H1 (cell line): ENCODE results near the gene AGAP1. TPM values are rescaled to one million over a fixed set of nuclear protein-coding genes. Genes with fewer than 3 reads are reported as not detected.
A peak's percentile ranks its signal among the peaks of the same experiment; 100 is the strongest.

Experiments used
- CTCF ChIA-PET: fragments of 300-600 bp; sonication (Branson Sonifier 250); formaldehyde crosslinking; loops from one replicate; lab custom pipeline; 2021; ENCODE audit not compliant: partially characterized antibody; lab: Charles Lee
- POLR2A ChIA-PET: fragments of 300-600 bp; sonication (Branson Sonifier 250); formaldehyde crosslinking; loops from one replicate; lab custom pipeline; 2021; ENCODE audit warnings: inconsistent platforms; ENCODE audit not compliant: partially characterized antibody; lab: Charles Lee
- DNase-seq, 2 experiments: peaks; one replicate each; pipeline versions ENCODE4 v3.0.0 to v3.0.0-alpha.2; 2010 to 2022; ENCODE audit warnings: low spot score in 2 of 2, low read depth in 1 of 2, mixed read lengths in 1 of 2
- FAIRE-seq: peaks from 2 replicates; lab custom pipeline; 2011; peaks lifted over from hg19 to GRCh38; lab: Jason Lieb, UNC
- H2AFZ ChIP-seq: 2 replicates; pipeline ENCODE4 v1.8.1; 2012; ENCODE audit warnings: low read length, inconsistent platforms
- H2AK5ac ChIP-seq: 2 replicates; pipeline ENCODE4 v1.6.1; 2013; ENCODE audit warnings: low read depth, low read length
- H2BK120ac ChIP-seq: replicated peaks from 2 replicates; pipeline ENCODE3; 2013; ENCODE audit warnings: low read depth, low read length, inconsistent platforms
- H2BK12ac ChIP-seq: 2 replicates; pipeline ENCODE4 v1.6.1; 2013; ENCODE audit warnings: low read depth, low read length
- H2BK15ac ChIP-seq: 2 replicates; pipeline ENCODE4 v1.6.1; 2013; ENCODE audit warnings: low read length
- H2BK20ac ChIP-seq: 2 replicates; pipeline ENCODE4 v1.6.1; 2013; ENCODE audit warnings: low read length
- H2BK5ac ChIP-seq: 2 replicates; pipeline ENCODE4 v1.6.1; 2013; ENCODE audit warnings: low read depth, low read length
- H3K14ac ChIP-seq: 2 replicates; pipeline ENCODE4 v1.6.1; 2013; ENCODE audit warnings: inconsistent platforms; ENCODE audit not compliant: insufficient read length
- H3K18ac ChIP-seq: 2 replicates; pipeline ENCODE4 v1.6.1; 2013; ENCODE audit warnings: low read length; ENCODE audit errors: extremely low read depth
- H3K23ac ChIP-seq: 2 replicates; pipeline ENCODE4 v1.6.1; 2013; ENCODE audit warnings: inconsistent platforms; ENCODE audit not compliant: insufficient read length
- H3K23me2 ChIP-seq: 2 replicates; pipeline ENCODE4 v1.6.1; 2013; ENCODE audit warnings: low read depth, low read length
- H3K27ac ChIP-seq: 2 replicates; pipeline ENCODE4 v1.6.1; 2011; ENCODE audit warnings: low read depth, low read length, inconsistent platforms
- H3K27me3 ChIP-seq, 4 experiments: replicated peaks in 1 of 4; 1 replicate in 1 of 4; 2 replicates in 3 of 4; pipeline versions ENCODE4 v1.6.1 to v1.8.1; 2011 to 2013; ENCODE audit warnings: low read length in 3 of 4, mild to moderate bottlenecking in 3 of 4, inconsistent platforms in 2 of 4, mixed read lengths in 2 of 4, moderate library complexity in 1 of 4; ENCODE audit not compliant: control insufficient read depth in 3 of 4, insufficient read depth in 3 of 4; ENCODE audit errors: extremely low read depth in 1 of 4
- H3K36me3 ChIP-seq, 4 experiments: 2 replicates each; pipeline versions ENCODE4 v1.6.1 to v1.8.1; 2011 to 2013; ENCODE audit warnings: mild to moderate bottlenecking in 4 of 4, low read length in 3 of 4, moderate library complexity in 2 of 4, control low read depth in 1 of 4, inconsistent platforms in 1 of 4; ENCODE audit not compliant: insufficient read depth in 4 of 4, control insufficient read depth in 2 of 4
- H3K4ac ChIP-seq: replicated peaks from 2 replicates; pipeline ENCODE3; 2013; ENCODE audit warnings: low read length, low read depth, mixed read lengths, inconsistent platforms; ENCODE audit not compliant: insufficient read length
- H3K4me1 ChIP-seq, 4 experiments: replicated peaks in 1 of 4; 1 replicate in 1 of 4; 2 replicates in 3 of 4; pipeline versions ENCODE4 v1.6.1 to v1.8.1; 2011 to 2013; ENCODE audit warnings: low read length in 3 of 4, inconsistent platforms in 2 of 4, mixed read lengths in 1 of 4; ENCODE audit not compliant: insufficient read depth in 4 of 4, control insufficient read depth in 3 of 4
- H3K4me2 ChIP-seq, 2 experiments: 2 replicates each; pipeline versions ENCODE4 v1.6.1 to v1.8.1; 2011 to 2013; ENCODE audit warnings: low read depth in 2 of 2, low read length in 2 of 2, control low read depth in 1 of 2, inconsistent platforms in 1 of 2, mild to moderate bottlenecking in 1 of 2; ENCODE audit not compliant: insufficient read depth in 1 of 2
- H3K4me3 ChIP-seq, 4 experiments: fragments of 200-600, 300-600 bp in 1 of 4; sonication (generic), shearing (Covaris generic), sonication (Bioruptor Twin) in 1 of 4; 2 replicates each; pipeline versions ENCODE4 v1.5.1 to v1.8.1; 2011 to 2016; ENCODE audit warnings: low read length in 4 of 4, low read depth in 3 of 4, control low read depth in 2 of 4, inconsistent platforms in 2 of 4, mild to moderate bottlenecking in 2 of 4, mixed read lengths in 1 of 4, moderate library complexity in 1 of 4; ENCODE audit not compliant: insufficient read depth in 2 of 4; ENCODE audit errors: extremely low read depth in 1 of 4
- H3K56ac ChIP-seq: replicated peaks from 2 replicates; pipeline ENCODE3; 2013; ENCODE audit warnings: low read depth, mild to moderate bottlenecking, mixed read lengths, low read length, inconsistent platforms; ENCODE audit not compliant: insufficient read length
- H3K79me1 ChIP-seq: 2 replicates; pipeline ENCODE4 v1.6.1; 2013; ENCODE audit warnings: low read depth, low read length, control low read depth
- H3K79me2 ChIP-seq, 2 experiments: 2 replicates each; pipeline versions ENCODE4 v1.6.1 to v1.8.1; 2012 to 2013; ENCODE audit warnings: low read length in 2 of 2, mild to moderate bottlenecking in 2 of 2, inconsistent platforms in 1 of 2; ENCODE audit not compliant: insufficient read depth in 2 of 2, control insufficient read depth in 1 of 2
- H3K9ac ChIP-seq, 4 experiments: replicated peaks in 1 of 4; 1 replicate in 1 of 4; 2 replicates in 3 of 4; pipeline versions ENCODE4 v1.6.1 to v1.8.1; 2011 to 2013; ENCODE audit warnings: low read depth in 3 of 4, low read length in 3 of 4, control low read depth in 2 of 4, mild to moderate bottlenecking in 2 of 4, moderate library complexity in 2 of 4, inconsistent platforms in 1 of 4; ENCODE audit errors: extremely low read depth in 1 of 4
- H3K9me3 ChIP-seq, 2 experiments: 2 replicates each; pipeline versions ENCODE4 v1.6.1 to v1.8.1; 2012 to 2013; ENCODE audit warnings: mild to moderate bottlenecking in 2 of 2, moderate library complexity in 2 of 2, control low read depth in 1 of 2, inconsistent platforms in 1 of 2, low read depth in 1 of 2, low read length in 1 of 2, mixed read lengths in 1 of 2; ENCODE audit not compliant: insufficient read depth in 2 of 2
- H4K20me1 ChIP-seq, 2 experiments: replicated peaks in 1 of 2; 2 replicates each; pipeline versions ENCODE3 to v1.8.1; 2011 to 2013; ENCODE audit warnings: inconsistent platforms in 2 of 2, low read length in 2 of 2, mild to moderate bottlenecking in 1 of 2; ENCODE audit not compliant: insufficient read depth in 2 of 2, control insufficient read depth in 1 of 2
- H4K5ac ChIP-seq: 2 replicates; pipeline ENCODE4 v1.6.1; 2013; ENCODE audit warnings: low read length, low read depth, mixed read lengths, inconsistent platforms; ENCODE audit not compliant: insufficient read length
- H4K8ac ChIP-seq: 2 replicates; pipeline ENCODE4 v1.8.0; 2013; ENCODE audit warnings: mild to moderate bottlenecking, moderate library complexity, low read length, inconsistent platforms; ENCODE audit not compliant: insufficient read depth; ENCODE audit errors: extremely low read depth
- H4K91ac ChIP-seq: replicated peaks from 2 replicates; pipeline ENCODE3; 2013; ENCODE audit warnings: low read length, mixed read lengths, inconsistent platforms; ENCODE audit not compliant: insufficient read length
- CBX5 ChIP-seq: fragments of 300-800, 300-1000 bp; sonication (generic); IDR thresholded peaks from 2 replicates; pipeline ENCODE4 v1.7.1; 2016; ENCODE audit warnings: antibody characterized with exemption, low read length, low read depth
- KDM5A ChIP-seq: fragments of 200-600 bp; IDR thresholded peaks from 2 replicates; pipeline ENCODE4 v1.7.1; 2012; ENCODE audit warnings: mild to moderate bottlenecking, low read length, inconsistent platforms, mixed read lengths
- RAD21 ChIP-seq, 2 experiments: IDR thresholded peaks in 1 of 2; conservative IDR thresholded peaks in 1 of 2; 2 replicates each; pipeline ENCODE4 v1.6.1; 2011; ENCODE audit warnings: low read depth in 2 of 2, low read length in 2 of 2, improper control_type of control experiment in 1 of 2, inconsistent platforms in 1 of 2, mild to moderate bottlenecking in 1 of 2, moderate library complexity in 1 of 2
- SP2 ChIP-seq: IDR thresholded peaks from 2 replicates; pipeline ENCODE4 v1.6.1; 2012; ENCODE audit warnings: mild to moderate bottlenecking, low read length, inconsistent platforms
- WGBS, 2 experiments: shearing (Covaris generic) in 1 of 2; methylation state at CpG; one replicate each; pipeline versions ENCODE4 v1.1.6 to v1.1.7; 2013 to 2015; ENCODE audit warnings: low lambda C conversion rate in 2 of 2, mixed read lengths in 2 of 2, inconsistent platforms in 1 of 2, low coverage in 1 of 2, missing lambda C conversion rate in 1 of 2; ENCODE audit not compliant: insufficient replicate concordance in 2 of 2, insufficient coverage in 1 of 2, insufficient read length in 1 of 2; ENCODE audit errors: extremely low coverage in 1 of 2, missing lambda C conversion rate in 1 of 2; 5-methylcytosine and 5-hydroxymethylcytosine counted together
- polyA plus RNA-seq, 7 experiments: library from polyadenylated mRNA; depleted of rRNA in 3 of 7; stranded (reverse) in 5 of 7; unstranded in 2 of 7; fragments of >200 nt in 5 of 7; fragments of 200-250 nt in 2 of 7; gene quantifications; 1 replicate in 5 of 7; 2 replicates in 1 of 7; 4 replicates in 1 of 7; pipeline versions ENCODE4 v1.2.1 to v1.2.3, GENCODE V29; 2011 to 2013; ENCODE audit warnings: missing spikeins in 2 of 7, mixed read lengths in 2 of 7
- total RNA-seq: library from RNA; stranded (reverse); fragmentation: NEBNext Ultra II Directional; extraction: Animal tissue kit (Norgen Biotek cat#: 25700); gene quantifications from 2 replicates; pipeline ENCODE4 v1.2.1, GENCODE V29; 2021

The AGAP1 gene
- total and polyA plus RNA-seq, 2 of the 8 experiments (the other 6 are each of a cell fraction or from before 2014, with no cell fraction given), result 18.1 to 39.4 TPM

- Histone ChIP-seq H4K20me1 (peaks cover 0 to 4% of the 10 kb centered on the region in 2 experiments), H4K5ac (no peak overlapping the region), H2AK5ac (no peak overlapping the region), H3K23ac (no peak overlapping the region), H3K79me1 (peaks cover 14% of the 10 kb centered on the region), H3K27me3 (no peaks in the 10 kb centered on the region), H3K56ac (no peak overlapping the region), H3K79me2 (peaks cover 4 to 65% of the 10 kb centered on the region in 2 experiments; a peak in 3 of 4 replicates), H3K36me3 (no peaks in the 10 kb centered on the region), H4K8ac (no peak overlapping the region; the same call in 1 of the 2 replicates), H3K23me2 (no peaks in the 10 kb centered on the region), H3K4me1 (peaks cover 0 to 29% (median 13%) of the 10 kb centered on the region in 4 experiments; a peak in 6 of 7 replicates), H3K4me2 (no peak overlapping the region), H4K91ac (no peak overlapping the region), H2AFZ (no peak overlapping the region), H3K27ac (no peak overlapping the region), H3K9ac (no peak overlapping the region), H3K4ac (no peak overlapping the region), H2BK15ac (no peak overlapping the region), H2BK20ac (no peak overlapping the region), H3K18ac (no peak overlapping the region), H3K14ac (no peak overlapping the region), H2BK12ac (no peak overlapping the region), H3K9me3 (no peaks in the 10 kb centered on the region; a peak in 2 of 4 replicates), H2BK120ac (no peak overlapping the region), H3K4me3 (no peak overlapping the region), H2BK5ac (no peak overlapping the region)
- ChIA-PET CTCF (interaction anchor here (0.6 to 7.2 kb wide), 5 partner anchors 10 to 1494 kb away, joined by 3 to 49 read pairs (median 5); no protein-coding TSS in a partner anchor), POLR2A (no interaction called here)
- FAIRE-seq, result no peak
- 77% methylated on average over 7 of the region's 7 CpGs; no CpG with 5 or more reads in 1 of the 2 experiments for WGBS, 2 experiments
- DNase-seq, result no peak
- TF ChIP-seq KDM5A (no peak), RAD21 (IDR thresholded peaks at IDR 0.05 in 1 of 2, conservative IDR thresholded peaks at IDR 0.05 in 1 of 2; ENCODE audit: low read depth in 2 of 2, low read length in 2 of 2) (0 out of 4 replicates have a peak, but pooled peaks of 1 of the 2 experiments have one; percentile 2), CBX5 (no peak), SP2 (no peak)
Measured at GRCh38 chr2:235582729-235583128, 88.9 kb downstream of the AGAP1 start.
